ENCODE results near the gene NUP153.

The NUP153 gene

GRCh38 chr6:17638212-17638715 is 68.5 kb downstream of the NUP153 start:
- no peak for DNase-seq (ENCODE audit: low spot score in 2 of 2)
- no peak overlapping the region for H3K4me3 Mint-ChIP-seq
- H3K4me1 Mint-ChIP-seq = peaks cover 39% of the 10 kb centered on the region
- peaks cover 47% of the 10 kb centered on the region for H3K36me3 Mint-ChIP-seq (ENCODE audit: insufficient read depth)
- peak overlapping the region; percentile 67 for H3K27ac Mint-ChIP-seq (ENCODE audit: low read depth)
- no peaks in the 10 kb centered on the region for H3K27me3 Mint-ChIP-seq
- ATAC-seq (replicated peaks; ENCODE audit: extremely low read depth, poor library complexity, severe bottlenecking) = no peak
- no peaks in the 10 kb centered on the region for H3K9me3 Mint-ChIP-seq

- peak overlapping the region; percentile 66 for H3K27ac Mint-ChIP-seq (ENCODE audit: low read depth)
- ATAC-seq (replicated peaks; ENCODE audit: extremely low read depth, poor library complexity, severe bottlenecking) (no peak), DNase-seq (ENCODE audit: low spot score in 2 of 2) (no peak)
- H3K4me1 Mint-ChIP-seq = peaks cover 48% of the 10 kb centered on the region
- no peaks in the 10 kb centered on the region for H3K9me3 Mint-ChIP-seq
- H3K4me3 Mint-ChIP-seq = peak overlapping the region; percentile 11
- H3K27me3 Mint-ChIP-seq = no peaks in the 10 kb centered on the region
- H3K36me3 Mint-ChIP-seq (ENCODE audit: insufficient read depth) = peaks cover 42% of the 10 kb centered on the region
Measured at GRCh38 chr6:17635568-17635967, 71.2 kb downstream of the NUP153 start.

- Mint-ChIP-seq H3K9me3 (no peaks in the 10 kb centered on the region), H3K27ac (ENCODE audit: low read depth) (peak overlapping the region; percentile 37), H3K4me3 (peak overlapping the region; percentile 53), H3K4me1 (peaks cover 60% of the 10 kb centered on the region), H3K36me3 (ENCODE audit: insufficient read depth) (peaks cover 41% of the 10 kb centered on the region), H3K27me3 (no peaks in the 10 kb centered on the region)
- no peak for DNase-seq (ENCODE audit: low spot score in 2 of 2)
- ATAC-seq (replicated peaks; ENCODE audit: extremely low read depth, poor library complexity, severe bottlenecking) = peak; percentile 94
Measured at GRCh38 chr6:17633465-17634188, 73.1 kb downstream of the NUP153 start.

GRCh38 chr6:17632934-17633333 is 73.8 kb downstream of the NUP153 start:
- H3K4me1 Mint-ChIP-seq = peaks cover 61% of the 10 kb centered on the region
- H3K36me3 Mint-ChIP-seq (ENCODE audit: insufficient read depth) = peaks cover 43% of the 10 kb centered on the region
- H3K27ac Mint-ChIP-seq (ENCODE audit: low read depth) = peak overlapping the region; percentile 37
- H3K4me3 Mint-ChIP-seq = peak overlapping the region; percentile 53
- ATAC-seq (replicated peaks; ENCODE audit: extremely low read depth, poor library complexity, severe bottlenecking) (peak; percentile 26), DNase-seq (ENCODE audit: low spot score in 2 of 2) (no peak)
- no peaks in the 10 kb centered on the region for H3K27me3 Mint-ChIP-seq
- no peaks in the 10 kb centered on the region for H3K9me3 Mint-ChIP-seq

- H3K9me3 Mint-ChIP-seq = no peaks in the 10 kb centered on the region
- H3K27me3 Mint-ChIP-seq = no peaks in the 10 kb centered on the region
- peaks cover 49% of the 10 kb centered on the region for H3K4me1 Mint-ChIP-seq
- peaks cover 45% of the 10 kb centered on the region for H3K36me3 Mint-ChIP-seq (ENCODE audit: insufficient read depth)
- ATAC-seq (replicated peaks; ENCODE audit: extremely low read depth, poor library complexity, severe bottlenecking) = no peak
- H3K27ac Mint-ChIP-seq (ENCODE audit: low read depth) = peak overlapping the region; percentile 58
- H3K4me3 Mint-ChIP-seq = no peak overlapping the region
- DNase-seq (ENCODE audit: low spot score in 2 of 2) = no peak
Measured at GRCh38 chr6:17630511-17631073, 76.1 kb downstream of the NUP153 start.

GRCh38 chr6:17629824-17630510 is 76.8 kb downstream of the NUP153 start:
- no peaks in the 10 kb centered on the region for H3K27me3 Mint-ChIP-seq
- peaks cover 46% of the 10 kb centered on the region for H3K4me1 Mint-ChIP-seq
- no peak overlapping the region for H3K4me3 Mint-ChIP-seq
- H3K27ac Mint-ChIP-seq (ENCODE audit: low read depth) = peak overlapping the region; percentile 58
- DNase-seq (ENCODE audit: low spot score in 2 of 2) (no peak), ATAC-seq (replicated peaks; ENCODE audit: extremely low read depth, poor library complexity, severe bottlenecking) (no peak)
- peaks cover 43% of the 10 kb centered on the region for H3K36me3 Mint-ChIP-seq (ENCODE audit: insufficient read depth)
- H3K9me3 Mint-ChIP-seq = no peaks in the 10 kb centered on the region

GRCh38 chr6:17628873-17629272 is 77.9 kb downstream of the NUP153 start:
- peak overlapping the region; percentile 58 for H3K27ac Mint-ChIP-seq (ENCODE audit: low read depth)
- no peak overlapping the region for H3K4me3 Mint-ChIP-seq
- ATAC-seq (replicated peaks; ENCODE audit: extremely low read depth, poor library complexity, severe bottlenecking) (no peak), DNase-seq (ENCODE audit: low spot score in 2 of 2) (no peak)
- no peaks in the 10 kb centered on the region for H3K9me3 Mint-ChIP-seq
- peaks cover 45% of the 10 kb centered on the region for H3K36me3 Mint-ChIP-seq (ENCODE audit: insufficient read depth)
- no peaks in the 10 kb centered on the region for H3K27me3 Mint-ChIP-seq
- H3K4me1 Mint-ChIP-seq = peaks cover 46% of the 10 kb centered on the region

GRCh38 chr6:17624396-17624795 is 82.3 kb downstream of the NUP153 start:
- Mint-ChIP-seq H3K27me3 (no peaks in the 10 kb centered on the region), H3K36me3 (ENCODE audit: insufficient read depth) (peaks cover 53% of the 10 kb centered on the region), H3K27ac (ENCODE audit: low read depth) (peak overlapping the region; percentile 55), H3K9me3 (no peaks in the 10 kb centered on the region), H3K4me3 (no peak overlapping the region), H3K4me1 (peaks cover 36% of the 10 kb centered on the region)
- DNase-seq (ENCODE audit: low spot score in 2 of 2) (no peak), ATAC-seq (replicated peaks; ENCODE audit: extremely low read depth, poor library complexity, severe bottlenecking) (no peak)

GRCh38 chr6:17622144-17622543 is 84.6 kb downstream of the NUP153 start:
- H3K36me3 Mint-ChIP-seq (ENCODE audit: insufficient read depth) = peaks cover 47% of the 10 kb centered on the region

GRCh38 chr6:17621003-17621402 is 85.7 kb downstream of the NUP153 start:
- Mint-ChIP-seq H3K27ac (ENCODE audit: low read depth) (no peak overlapping the region), H3K9me3 (no peaks in the 10 kb centered on the region), H3K4me1 (peaks cover 37% of the 10 kb centered on the region), H3K4me3 (no peak overlapping the region), H3K27me3 (no peaks in the 10 kb centered on the region), H3K36me3 (ENCODE audit: insufficient read depth) (peaks cover 54% of the 10 kb centered on the region)
- DNase-seq (ENCODE audit: low spot score in 2 of 2) (no peak), ATAC-seq (replicated peaks; ENCODE audit: extremely low read depth, poor library complexity, severe bottlenecking) (no peak)

More at GRCh38 chr6:17622144-17622543, 84.6 kb downstream of the NUP153 start:
- ATAC-seq (replicated peaks; ENCODE audit: extremely low read depth, poor library complexity, severe bottlenecking) (no peak), DNase-seq (ENCODE audit: low spot score in 2 of 2) (no peak)
- Mint-ChIP-seq H3K4me1 (peaks cover 37% of the 10 kb centered on the region), H3K27me3 (no peaks in the 10 kb centered on the region), H3K4me3 (no peak overlapping the region), H3K27ac (ENCODE audit: low read depth) (peak overlapping the region; percentile 38), H3K9me3 (no peaks in the 10 kb centered on the region)

- Mint-ChIP-seq H3K36me3 (ENCODE audit: insufficient read depth) (peaks cover 52% of the 10 kb centered on the region), H3K27ac (ENCODE audit: low read depth) (no peak overlapping the region), H3K9me3 (no peaks in the 10 kb centered on the region), H3K4me3 (no peak overlapping the region), H3K4me1 (peaks cover 17% of the 10 kb centered on the region), H3K27me3 (no peaks in the 10 kb centered on the region)
- DNase-seq (ENCODE audit: low spot score in 2 of 2) (no peak), ATAC-seq (replicated peaks; ENCODE audit: extremely low read depth, poor library complexity, severe bottlenecking) (no peak)
Measured at GRCh38 chr6:17615794-17616193, 90.9 kb downstream of the NUP153 start.

- Mint-ChIP-seq H3K27me3 (no peaks in the 10 kb centered on the region), H3K4me1 (no peaks in the 10 kb centered on the region), H3K27ac (ENCODE audit: low read depth) (peak overlapping the region; percentile 32), H3K4me3 (no peak overlapping the region), H3K9me3 (no peaks in the 10 kb centered on the region), H3K36me3 (ENCODE audit: insufficient read depth) (peaks cover 46% of the 10 kb centered on the region)
- ATAC-seq (replicated peaks; ENCODE audit: extremely low read depth, poor library complexity, severe bottlenecking) = no peak
- DNase-seq (ENCODE audit: low spot score in 2 of 2) = no peak
Measured at GRCh38 chr6:17612048-17612447, 94.7 kb downstream of the NUP153 start.
